Measurements from ENCODE around the gene NGLY1. TPM values are rescaled to one million over a fixed set of nuclear protein-coding genes. Genes with fewer than 3 reads are reported as not detected.

Gene NGLY1
- total RNA-seq, 1 experiment from 2014 or later: 40.3 TPM

- no TSS peak for BruUV-seq (replicated peaks)
- DNase-seq: peak; percentile 28
- CTCF ChIA-PET: interaction anchor here (0.9 kb wide), 1 partner anchor 33 kb away, joined by 5 read pairs; no protein-coding TSS in a partner anchor
- no peaks in the 10 kb centered on the region for H3K27me3 Mint-ChIP-seq (ENCODE audit: unreplicated experiment)
- no peak overlapping the region for H3K4me3 Mint-ChIP-seq (ENCODE audit: low read depth, unreplicated experiment)
- H3K9me3 Mint-ChIP-seq (ENCODE audit: low read depth, unreplicated experiment): no peaks in the 10 kb centered on the region
- intact Hi-C loops (cut with micrococcal nuclease; ENCODE audit: unreplicated experiment): no loop called here
- H3K4me1 Mint-ChIP-seq (ENCODE audit: low read depth, unreplicated experiment): peaks cover 8% of the 10 kb centered on the region
- no peak overlapping the region for H3K27ac Mint-ChIP-seq (ENCODE audit: unreplicated experiment)
- TF ChIP-seq CTCF (IDR thresholded peaks at IDR 0.05; ENCODE audit: unreplicated experiment): no peak
- H3K36me3 Mint-ChIP-seq (ENCODE audit: insufficient read depth, unreplicated experiment): no peaks in the 10 kb centered on the region
Observed at GRCh38 chr3:25820366-25820765, 37.1 kb upstream of the NGLY1 start.

GRCh38 chr3:25818335-25818734 is 35.1 kb upstream of the NGLY1 start:
- TF ChIP-seq CTCF (IDR thresholded peaks at IDR 0.05; ENCODE audit: unreplicated experiment): no peak
- Mint-ChIP-seq H3K4me3 (ENCODE audit: low read depth, unreplicated experiment) (no peak overlapping the region), H3K27ac (ENCODE audit: unreplicated experiment) (no peak overlapping the region), H3K27me3 (ENCODE audit: unreplicated experiment) (no peaks in the 10 kb centered on the region), H3K4me1 (ENCODE audit: low read depth, unreplicated experiment) (peaks cover 8% of the 10 kb centered on the region), H3K9me3 (ENCODE audit: low read depth, unreplicated experiment) (no peaks in the 10 kb centered on the region), H3K36me3 (ENCODE audit: insufficient read depth, unreplicated experiment) (no peaks in the 10 kb centered on the region)
- BruUV-seq (replicated peaks): no TSS peak
- intact Hi-C loops (cut with micrococcal nuclease; ENCODE audit: unreplicated experiment): no loop called here
- CTCF ChIA-PET: no interaction called here
- no peak for DNase-seq

GRCh38 chr3:25817638-25818037 is 34.4 kb upstream of the NGLY1 start:
- no peaks in the 10 kb centered on the region for H3K9me3 Mint-ChIP-seq (ENCODE audit: low read depth, unreplicated experiment)
- H3K4me1 Mint-ChIP-seq (ENCODE audit: low read depth, unreplicated experiment): peaks cover 8% of the 10 kb centered on the region
- H3K4me3 Mint-ChIP-seq (ENCODE audit: low read depth, unreplicated experiment): no peak overlapping the region
- no peaks in the 10 kb centered on the region for H3K36me3 Mint-ChIP-seq (ENCODE audit: insufficient read depth, unreplicated experiment)
- no peak for TF ChIP-seq CTCF (IDR thresholded peaks at IDR 0.05; ENCODE audit: unreplicated experiment)
- CTCF ChIA-PET: no interaction called here
- BruUV-seq (replicated peaks): no TSS peak
- intact Hi-C loops (cut with micrococcal nuclease; ENCODE audit: unreplicated experiment): no loop called here
- H3K27me3 Mint-ChIP-seq (ENCODE audit: unreplicated experiment): no peaks in the 10 kb centered on the region
- no peak overlapping the region for H3K27ac Mint-ChIP-seq (ENCODE audit: unreplicated experiment)
- DNase-seq: no peak

GRCh38 chr3:25817107-25817506 is 33.9 kb upstream of the NGLY1 start:
- no peak for TF ChIP-seq CTCF (IDR thresholded peaks at IDR 0.05; ENCODE audit: unreplicated experiment)
- CTCF ChIA-PET: no interaction called here
- no peak for DNase-seq
- H3K36me3 Mint-ChIP-seq (ENCODE audit: insufficient read depth, unreplicated experiment): no peaks in the 10 kb centered on the region
- H3K27me3 Mint-ChIP-seq (ENCODE audit: unreplicated experiment): no peaks in the 10 kb centered on the region
- no TSS peak for BruUV-seq (replicated peaks)
- no peak overlapping the region for H3K4me3 Mint-ChIP-seq (ENCODE audit: low read depth, unreplicated experiment)
- peaks cover 8% of the 10 kb centered on the region for H3K4me1 Mint-ChIP-seq (ENCODE audit: low read depth, unreplicated experiment)
- no peak overlapping the region for H3K27ac Mint-ChIP-seq (ENCODE audit: unreplicated experiment)
- H3K9me3 Mint-ChIP-seq (ENCODE audit: low read depth, unreplicated experiment): no peaks in the 10 kb centered on the region
- intact Hi-C loops (cut with micrococcal nuclease; ENCODE audit: unreplicated experiment): no loop called here
